Ishikawa (cell line): ENCODE results near the gene IGFBP4.

Experiments used
- CEBPB ChIP-seq: IDR thresholded peaks from 2 replicates; pipeline ENCODE4 v1.6.1; 2012
- CREB1 ChIP-seq: IDR thresholded peaks from 2 replicates; pipeline ENCODE4 v1.6.1; 2012; ENCODE audit warnings: low read depth
- EGR1 ChIP-seq: IDR thresholded peaks from 2 replicates; pipeline ENCODE4 v1.6.1; 2012
- EP300 ChIP-seq: IDR thresholded peaks from 2 replicates; pipeline ENCODE4 v1.6.1; 2012; ENCODE audit warnings: borderline replicate concordance
- FOXM1 ChIP-seq: IDR thresholded peaks from 2 replicates; pipeline ENCODE4 v1.6.1; 2012; ENCODE audit warnings: low read depth, borderline replicate concordance
- MAX ChIP-seq: IDR thresholded peaks from 2 replicates; pipeline ENCODE4 v1.6.1; 2012
- NFIC ChIP-seq: IDR thresholded peaks from 2 replicates; pipeline ENCODE4 v1.6.1; 2012
- RAD21 ChIP-seq: IDR thresholded peaks from 2 replicates; pipeline ENCODE4 v1.6.1; 2012; ENCODE audit warnings: low read depth
- REST ChIP-seq: IDR thresholded peaks from 2 replicates; pipeline ENCODE4 v1.6.1; 2012; ENCODE audit warnings: low read depth, mild to moderate bottlenecking
- TAF1 ChIP-seq: IDR thresholded peaks from 2 replicates; pipeline ENCODE4 v1.6.1; 2012; ENCODE audit warnings: low read depth, mild to moderate bottlenecking
- TCF12 ChIP-seq: IDR thresholded peaks from 2 replicates; pipeline ENCODE4 v1.6.1; 2012; ENCODE audit warnings: low read depth
- YY1 ChIP-seq: IDR thresholded peaks from 2 replicates; pipeline ENCODE4 v1.6.1; 2012; ENCODE audit warnings: low read depth
- ZBTB7A ChIP-seq: IDR thresholded peaks from 2 replicates; pipeline ENCODE4 v1.6.1; 2012; ENCODE audit warnings: low read depth

IGFBP4 gene

GRCh38 chr17:40503154-40503553 lies 59.9 kb downstream of the IGFBP4 start:
- no peak for TF ChIP-seq YY1
- no peak for TF ChIP-seq FOXM1
- no peak for TF ChIP-seq REST
- TF ChIP-seq TAF1: no peak
- TF ChIP-seq TCF12: no peak
- TF ChIP-seq CEBPB: no peak
- TF ChIP-seq NFIC: no peak

DNA sequence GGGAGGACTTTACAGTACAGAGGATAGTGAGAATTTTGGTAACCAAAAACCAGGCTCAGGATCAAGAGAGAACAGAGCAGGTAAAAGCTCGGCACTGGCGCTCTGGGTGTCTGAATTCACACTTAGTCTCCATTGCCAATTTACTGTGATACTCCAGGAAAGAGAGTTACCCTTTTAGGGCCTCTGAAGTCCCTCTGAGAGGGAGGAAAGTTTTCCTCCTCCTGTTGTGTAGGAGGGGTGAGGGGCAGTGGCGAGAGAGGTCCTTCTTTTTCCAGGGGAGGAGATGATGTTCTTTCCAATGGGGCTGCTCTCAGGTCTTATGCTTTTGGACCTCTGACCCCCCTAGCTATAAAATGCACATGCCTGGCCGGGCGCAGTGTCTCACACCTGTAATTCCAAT lies 63.5 kb downstream of the IGFBP4 start:
- no peak for TF ChIP-seq CREB1
- no peak for TF ChIP-seq RAD21
- no peak for TF ChIP-seq EGR1
- TF ChIP-seq MAX: no peak
- no peak for TF ChIP-seq ZBTB7A
- TF ChIP-seq NFIC: no peak
- no peak for TF ChIP-seq CEBPB
- no peak for TF ChIP-seq TAF1
- TF ChIP-seq EP300: no peak
